SW 1271 (cell line): ENCODE data around the gene NEURL3.
"Not testable (repeated sequence)": the region's sequence is repeated elsewhere in the genome, so short reads cannot be mapped to it uniquely, and the experiment has no call there.

Source experiments
- DNase-seq, 2 experiments: peaks; one replicate each; lab custom pipeline; 2025; lab: John Stamatoyannopoulos, UW

NEURL3 gene

GRCh38 chr2:96484091-96484490, 21.1 kb downstream of the NEURL3 start:
- DNase-seq = no peak

- DNase-seq = no peak
Observed at GRCh38 chr2:96477458-96477857, 27.7 kb downstream of the NEURL3 start.

GRCh38 chr2:96471772-96472171, 33.4 kb downstream of the NEURL3 start:
- DNase-seq = no peak

GRCh38 chr2:96470636-96471035, 34.5 kb downstream of the NEURL3 start:
- no peak for DNase-seq

- DNase-seq = no peak
Observed at GRCh38 chr2:96470109-96470508, 35.0 kb downstream of the NEURL3 start.

GRCh38 chr2:96468904-96469303, 36.3 kb downstream of the NEURL3 start:
- no peak for DNase-seq

- no peak for DNase-seq
Observed at GRCh38 chr2:96464651-96465050, 40.5 kb downstream of the NEURL3 start.

GRCh38 chr2:96464061-96464460, 41.1 kb downstream of the NEURL3 start:
- DNase-seq = no peak

- no peak for DNase-seq
Observed at GRCh38 chr2:96463119-96463518, 42.0 kb downstream of the NEURL3 start.

- not testable (repeated sequence) for DNase-seq
Observed at GRCh38 chr2:96461616-96462015, 43.5 kb downstream of the NEURL3 start.

GRCh38 chr2:96452053-96452452, 53.1 kb downstream of the NEURL3 start:
- no peak for DNase-seq

GRCh38 chr2:96449637-96450036, 55.5 kb downstream of the NEURL3 start:
- no peak for DNase-seq

GRCh38 chr2:96449174-96449573, 56.0 kb downstream of the NEURL3 start:
- DNase-seq = no peak

GRCh38 chr2:96447726-96448125, 57.4 kb downstream of the NEURL3 start:
- DNase-seq = no peak
